ENCODE results near the gene ZNF750. TPM values are rescaled to one million over a fixed set of nuclear protein-coding genes. Genes with fewer than 3 reads are reported as not detected.

Gene ZNF750
- polyA plus RNA-seq, 3 donors = not detected

DNA sequence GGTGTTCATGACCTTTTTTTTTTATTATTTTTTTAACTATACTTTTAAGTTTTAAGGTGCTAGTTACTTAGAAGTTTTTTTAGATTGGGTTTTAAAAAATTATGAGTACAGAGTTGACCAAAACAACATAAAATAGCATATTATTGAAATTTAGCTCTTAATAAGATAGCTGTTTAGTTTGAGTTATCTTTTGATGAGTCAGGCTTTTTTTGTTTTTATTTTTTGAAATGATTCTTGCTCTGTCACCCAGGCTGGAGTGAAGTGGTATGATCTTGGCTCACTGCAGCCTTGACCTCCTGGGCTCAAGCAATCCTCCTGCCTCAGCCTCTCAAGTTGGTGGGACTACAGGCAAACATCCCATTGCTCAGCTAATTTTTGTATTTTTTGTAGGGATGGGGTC, 13.6 kb downstream of the ZNF750 start:
- Mint-ChIP-seq H3K36me3 (peaks cover 35 to 38% of the 10 kb centered on the region in 2 donors), H3K27me3 (ENCODE audit: low read depth in 3 of 3) (peaks cover 0 to 1% (median 0%) of the 10 kb centered on the region in 3 donors), H3K4me1 (no peaks in the 10 kb centered on the region), H3K27ac (no peak overlapping the region), H3K4me3 (no peak overlapping the region), H3K9me3 (peaks cover 0 to 3% (median 1%) of the 10 kb centered on the region in 7 donors)
- Histone ChIP-seq H4K20me1 (ENCODE audit: insufficient read depth, low read length) (no peaks in the 10 kb centered on the region), H3K79me2 (ENCODE audit: insufficient read depth, low read length) (no peaks in the 10 kb centered on the region), H3K27ac (ENCODE audit: low read depth in 1 of 2, low read length in 2 of 2) (no peak overlapping the region), H2AFZ (ENCODE audit: insufficient read depth, low read depth, low read length, poor library complexity, severe bottlenecking) (no peak overlapping the region), H3K9me3 (replicated peaks in 1 of 2; ENCODE audit: control insufficient read depth in 1 of 2, insufficient read depth in 1 of 2, low read length in 2 of 2) (no peaks in the 10 kb centered on the region), H3K27me3 (ENCODE audit: control insufficient read depth in 2 of 2, insufficient read depth in 2 of 2, low read length in 2 of 2) (no peaks in the 10 kb centered on the region), H3K36me3 (replicated peaks in 1 of 2; ENCODE audit: control insufficient read depth in 1 of 2, insufficient read depth in 2 of 2, low read length in 2 of 2) (peaks cover 6 to 29% of the 10 kb centered on the region in 2 donors), H3K4me1 (ENCODE audit: control insufficient read depth in 1 of 2, insufficient read depth in 2 of 2, low read length in 2 of 2) (no peaks in the 10 kb centered on the region), H3K4me3 (replicated peaks in 1 of 3; ENCODE audit: low read depth in 2 of 3, low read length in 3 of 3) (no peak overlapping the region), H3K4me2 (replicated peaks; ENCODE audit: extremely low read depth, low read length, poor library complexity, severe bottlenecking) (no peak overlapping the region), H3K9ac (ENCODE audit: insufficient read depth, low read length, poor library complexity, severe bottlenecking) (no peak overlapping the region)
- DNase-seq = no peak
- intact Hi-C loops (cut with micrococcal nuclease) = no loop called here
- TF ChIP-seq, protein P1, sequence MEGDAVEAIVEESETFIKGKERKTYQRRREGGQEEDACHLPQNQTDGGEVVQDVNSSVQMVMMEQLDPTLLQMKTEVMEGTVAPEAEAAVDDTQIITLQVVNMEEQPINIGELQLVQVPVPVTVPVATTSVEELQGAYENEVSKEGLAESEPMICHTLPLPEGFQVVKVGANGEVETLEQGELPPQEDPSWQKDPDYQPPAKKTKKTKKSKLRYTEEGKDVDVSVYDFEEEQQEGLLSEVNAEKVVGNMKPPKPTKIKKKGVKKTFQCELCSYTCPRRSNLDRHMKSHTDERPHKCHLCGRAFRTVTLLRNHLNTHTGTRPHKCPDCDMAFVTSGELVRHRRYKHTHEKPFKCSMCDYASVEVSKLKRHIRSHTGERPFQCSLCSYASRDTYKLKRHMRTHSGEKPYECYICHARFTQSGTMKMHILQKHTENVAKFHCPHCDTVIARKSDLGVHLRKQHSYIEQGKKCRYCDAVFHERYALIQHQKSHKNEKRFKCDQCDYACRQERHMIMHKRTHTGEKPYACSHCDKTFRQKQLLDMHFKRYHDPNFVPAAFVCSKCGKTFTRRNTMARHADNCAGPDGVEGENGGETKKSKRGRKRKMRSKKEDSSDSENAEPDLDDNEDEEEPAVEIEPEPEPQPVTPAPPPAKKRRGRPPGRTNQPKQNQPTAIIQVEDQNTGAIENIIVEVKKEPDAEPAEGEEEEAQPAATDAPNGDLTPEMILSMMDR (IDR thresholded peaks at IDR 0.05) = no peak

DNA sequence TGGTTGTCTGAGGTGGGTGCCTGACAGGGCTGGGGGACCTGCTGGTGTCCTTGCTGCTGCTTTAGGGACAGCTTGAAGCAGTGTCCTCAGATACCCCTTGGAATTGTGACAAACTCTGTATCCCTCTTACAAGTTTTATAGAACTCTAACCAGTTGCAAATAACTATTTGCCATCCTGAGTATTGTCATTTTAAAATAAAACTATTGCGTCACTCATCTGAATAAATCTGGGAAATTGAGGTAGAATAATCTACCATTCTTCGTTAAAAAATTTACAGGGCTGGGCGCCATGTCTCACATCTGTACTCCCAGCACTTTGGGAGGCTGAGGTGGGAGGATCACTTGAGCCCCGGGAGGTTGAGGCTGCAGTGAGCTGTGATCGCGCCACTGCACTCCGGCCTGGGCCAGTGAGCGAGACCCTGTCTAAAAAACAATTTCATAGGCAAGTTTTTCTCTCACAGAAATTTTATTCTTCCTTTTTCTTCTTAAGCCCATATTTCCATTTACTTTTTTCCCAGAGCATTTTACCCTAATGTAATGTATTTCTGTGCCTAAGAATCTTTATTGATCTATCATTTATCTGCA, 14.2 kb downstream of the ZNF750 start:
- DNase-seq = no peak
- H4K20me1 ChIP-seq (ENCODE audit: insufficient read depth, low read length) = no peaks in the 10 kb centered on the region
- H3K27me3 ChIP-seq (ENCODE audit: control insufficient read depth in 2 of 2, insufficient read depth in 2 of 2, low read length in 2 of 2) = no peaks in the 10 kb centered on the region
- no peak overlapping the region for H3K27ac ChIP-seq (ENCODE audit: low read depth in 1 of 2, low read length in 2 of 2)
- Mint-ChIP-seq H3K4me3 (no peak overlapping the region), H3K36me3 (peaks cover 36 to 37% of the 10 kb centered on the region in 2 donors), H3K4me1 (no peaks in the 10 kb centered on the region), H3K9me3 (peaks cover 1 to 7% (median 3%) of the 10 kb centered on the region in 7 donors), H3K27ac (no peak overlapping the region), H3K27me3 (ENCODE audit: low read depth in 3 of 3) (peaks cover 0 to 1% (median 0%) of the 10 kb centered on the region in 3 donors)
- H3K79me2 ChIP-seq (ENCODE audit: insufficient read depth, low read length) = no peaks in the 10 kb centered on the region
- no peak overlapping the region for H3K9ac ChIP-seq (ENCODE audit: insufficient read depth, low read length, poor library complexity, severe bottlenecking)
- H3K4me2 ChIP-seq (replicated peaks; ENCODE audit: extremely low read depth, low read length, poor library complexity, severe bottlenecking) = no peak overlapping the region
- no peak overlapping the region for H3K4me3 ChIP-seq (replicated peaks in 1 of 3; ENCODE audit: low read depth in 2 of 3, low read length in 3 of 3)
- intact Hi-C loops (cut with micrococcal nuclease) = no loop called here
- TF ChIP-seq, protein P1 (IDR thresholded peaks at IDR 0.05) = no peak
- no peaks in the 10 kb centered on the region for H3K9me3 ChIP-seq (replicated peaks in 1 of 2; ENCODE audit: control insufficient read depth in 1 of 2, insufficient read depth in 1 of 2, low read length in 2 of 2)
- no peaks in the 10 kb centered on the region for H3K4me1 ChIP-seq (ENCODE audit: control insufficient read depth in 1 of 2, insufficient read depth in 2 of 2, low read length in 2 of 2)
- H2AFZ ChIP-seq (ENCODE audit: insufficient read depth, low read depth, low read length, poor library complexity, severe bottlenecking) = no peak overlapping the region
- H3K36me3 ChIP-seq (replicated peaks in 1 of 2; ENCODE audit: control insufficient read depth in 1 of 2, insufficient read depth in 2 of 2, low read length in 2 of 2) = peaks cover 6 to 28% of the 10 kb centered on the region in 2 donors
- WGBS (ENCODE audit: insufficient coverage) = 100% methylated on average over 2 of the region's 8 CpGs
